ENCODE data around the gene SIGLEC5. TPM values are rescaled to one million over a fixed set of nuclear protein-coding genes. Genes with fewer than 3 reads are reported as not detected.

Gene SIGLEC5
- total and polyA plus RNA-seq, 4 donors = 0.42 to 0.70 TPM; not detected in 2

GRCh38 chr19:51607077-51607476 is 23.1 kb downstream of the SIGLEC5 start:
- Histone ChIP-seq H3K4me3 (ENCODE audit: low read depth in 1 of 3, low read length in 3 of 3) (no peak overlapping the region), H3K9ac (ENCODE audit: low read depth in 1 of 2, low read length in 2 of 2) (no peak overlapping the region), H3K9me3 (ENCODE audit: control insufficient read depth in 4 of 4, low read length in 3 of 4) (peaks cover 0 to 6% (median 0%) of the 10 kb centered on the region in 4 donors), H3K4me1 (ENCODE audit: control insufficient read depth in 4 of 4, insufficient read depth in 4 of 4, low read length in 3 of 4) (no peaks in the 10 kb centered on the region), H3K27me3 (ENCODE audit: control insufficient read depth in 4 of 4, insufficient read depth in 4 of 4, low read length in 3 of 4) (peaks cover 0 to 4% (median 0%) of the 10 kb centered on the region in 4 donors), H3K27ac (ENCODE audit: low read depth in 1 of 2, low read length in 2 of 2) (no peak overlapping the region), H3K36me3 (ENCODE audit: control insufficient read depth in 4 of 4, insufficient read depth in 3 of 4, low read depth in 1 of 4, low read length in 3 of 4) (no peaks in the 10 kb centered on the region)
- TF ChIP-seq HNF4A (conservative IDR thresholded peaks at IDR 0.05) (no peak), RAD21 (IDR thresholded peaks at IDR 0.05) (no peak), TAF1 (conservative IDR thresholded peaks at IDR 0.05) (no peak), FOXA2 (IDR thresholded peaks at IDR 0.05) (no peak), HNF4G (IDR thresholded peaks at IDR 0.05) (no peak), JUND (IDR thresholded peaks at IDR 0.05) (no peak), FOXA1 (IDR thresholded peaks at IDR 0.05) (no peak), RXRA (IDR thresholded peaks at IDR 0.05) (no peak), YY1 (IDR thresholded peaks at IDR 0.05) (no peak), GABPA (IDR thresholded peaks at IDR 0.05 in 1 of 2, conservative IDR thresholded peaks at IDR 0.05 in 1 of 2) (no peak), REST (IDR thresholded peaks at IDR 0.05) (no peak), EGR1 (IDR thresholded peaks at IDR 0.05; ENCODE audit: low read depth in 2 of 2) (no peak), MAX (IDR thresholded peaks at IDR 0.05) (no peak), NR2F2 (IDR thresholded peaks at IDR 0.05) (no peak), SP1 (IDR thresholded peaks at IDR 0.05) (no peak), ZBTB33 (IDR thresholded peaks at IDR 0.05) (no peak)
- TF ChIP-seq, protein P1, sequence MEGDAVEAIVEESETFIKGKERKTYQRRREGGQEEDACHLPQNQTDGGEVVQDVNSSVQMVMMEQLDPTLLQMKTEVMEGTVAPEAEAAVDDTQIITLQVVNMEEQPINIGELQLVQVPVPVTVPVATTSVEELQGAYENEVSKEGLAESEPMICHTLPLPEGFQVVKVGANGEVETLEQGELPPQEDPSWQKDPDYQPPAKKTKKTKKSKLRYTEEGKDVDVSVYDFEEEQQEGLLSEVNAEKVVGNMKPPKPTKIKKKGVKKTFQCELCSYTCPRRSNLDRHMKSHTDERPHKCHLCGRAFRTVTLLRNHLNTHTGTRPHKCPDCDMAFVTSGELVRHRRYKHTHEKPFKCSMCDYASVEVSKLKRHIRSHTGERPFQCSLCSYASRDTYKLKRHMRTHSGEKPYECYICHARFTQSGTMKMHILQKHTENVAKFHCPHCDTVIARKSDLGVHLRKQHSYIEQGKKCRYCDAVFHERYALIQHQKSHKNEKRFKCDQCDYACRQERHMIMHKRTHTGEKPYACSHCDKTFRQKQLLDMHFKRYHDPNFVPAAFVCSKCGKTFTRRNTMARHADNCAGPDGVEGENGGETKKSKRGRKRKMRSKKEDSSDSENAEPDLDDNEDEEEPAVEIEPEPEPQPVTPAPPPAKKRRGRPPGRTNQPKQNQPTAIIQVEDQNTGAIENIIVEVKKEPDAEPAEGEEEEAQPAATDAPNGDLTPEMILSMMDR (IDR thresholded peaks at IDR 0.05; ENCODE audit: low read depth, low read length, missing input control) = no peak
- TF ChIP-seq, protein P2, sequence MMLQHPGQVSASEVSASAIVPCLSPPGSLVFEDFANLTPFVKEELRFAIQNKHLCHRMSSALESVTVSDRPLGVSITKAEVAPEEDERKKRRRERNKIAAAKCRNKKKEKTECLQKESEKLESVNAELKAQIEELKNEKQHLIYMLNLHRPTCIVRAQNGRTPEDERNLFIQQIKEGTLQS (IDR thresholded peaks at IDR 0.05) = no peak
- no peak for DNase-seq (ENCODE audit: low spot score)
- WGBS = 58% methylated on average over 6 of the region's 6 CpGs
